Measurements from ENCODE around the gene TSHR. TPM values are rescaled to one million over a fixed set of nuclear protein-coding genes. Genes with fewer than 3 reads are reported as not detected.

The TSHR gene
- total RNA-seq, 2 experiments from 2014 or later: not detected

- Mint-ChIP-seq H3K27ac (no peak overlapping the region), H3K9me3 (peaks cover 17% of the 10 kb centered on the region), H3K36me3 (no peaks in the 10 kb centered on the region), H3K27me3 (peaks cover 5% of the 10 kb centered on the region), H3K4me3 (no peak overlapping the region), H3K4me1 (no peaks in the 10 kb centered on the region)
- DNase-seq: no peak
Measured at GRCh38 chr14:81055971-81056370, 100.5 kb downstream of the TSHR start.

- Mint-ChIP-seq H3K36me3 (no peaks in the 10 kb centered on the region), H3K27me3 (peaks cover 10% of the 10 kb centered on the region), H3K27ac (no peak overlapping the region), H3K4me3 (no peak overlapping the region), H3K4me1 (no peaks in the 10 kb centered on the region), H3K9me3 (no peaks in the 10 kb centered on the region)
- DNase-seq: no peak
Measured at GRCh38 chr14:81062380-81062779, 107.0 kb downstream of the TSHR start.

DNA sequence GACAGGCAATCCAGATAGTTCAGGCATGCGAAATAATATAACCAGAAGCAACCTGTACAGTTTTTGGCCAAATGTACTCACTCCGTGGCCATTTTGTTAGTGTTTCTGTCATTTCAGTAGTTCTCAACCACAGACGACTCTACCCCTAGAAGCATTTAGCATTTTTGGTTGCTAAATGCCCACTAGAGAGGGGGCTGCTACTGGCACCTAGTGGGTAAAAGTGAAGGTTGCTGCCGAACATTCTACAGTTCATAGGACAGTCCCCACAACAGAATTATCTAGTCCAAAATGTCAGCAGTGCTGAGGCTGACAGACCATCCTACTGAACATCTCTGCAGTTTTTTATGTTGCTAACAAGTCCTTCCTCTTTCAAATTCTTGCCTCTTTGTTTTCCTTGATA lies 107.4 kb downstream of the TSHR start:
- peak; percentile 13 for DNase-seq

GRCh38 chr14:81066672-81067071 lies 111.3 kb downstream of the TSHR start:
- H3K9me3 Mint-ChIP-seq: peaks cover 9% of the 10 kb centered on the region
- no peak overlapping the region for H3K4me3 Mint-ChIP-seq
- peaks cover 7% of the 10 kb centered on the region for H3K36me3 Mint-ChIP-seq
- no peak for DNase-seq
- no peaks in the 10 kb centered on the region for H3K4me1 Mint-ChIP-seq
- no peaks in the 10 kb centered on the region for H3K27me3 Mint-ChIP-seq
- H3K27ac Mint-ChIP-seq: no peak overlapping the region

More for the DNA sequence above, 107.4 kb downstream of the TSHR start:
- Mint-ChIP-seq H3K4me1 (no peaks in the 10 kb centered on the region), H3K27me3 (peaks cover 10% of the 10 kb centered on the region), H3K4me3 (no peak overlapping the region), H3K9me3 (no peaks in the 10 kb centered on the region), H3K36me3 (no peaks in the 10 kb centered on the region), H3K27ac (no peak overlapping the region)

DNA sequence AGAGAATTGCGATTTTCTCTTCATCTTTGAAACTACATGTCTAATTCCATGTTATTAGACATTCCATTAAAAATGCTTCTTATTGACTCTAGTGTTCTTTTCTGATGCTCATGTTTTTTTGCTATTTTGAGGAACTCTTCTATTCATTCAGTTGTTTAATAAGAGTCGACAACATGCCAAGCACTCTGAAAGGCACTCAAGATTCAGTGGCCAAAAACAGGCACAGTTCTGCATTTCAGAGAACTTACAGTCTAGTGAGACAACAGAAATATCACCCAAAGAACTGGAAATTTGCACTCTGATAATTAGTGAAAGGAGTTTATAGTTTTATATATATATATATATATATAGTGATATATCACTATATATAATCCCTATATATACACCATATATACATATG lies 111.7 kb downstream of the TSHR start:
- no peak overlapping the region for H3K27ac Mint-ChIP-seq
- peaks cover 9% of the 10 kb centered on the region for H3K9me3 Mint-ChIP-seq
- no peaks in the 10 kb centered on the region for H3K27me3 Mint-ChIP-seq
- DNase-seq: no peak
- H3K4me1 Mint-ChIP-seq: no peaks in the 10 kb centered on the region
- H3K4me3 Mint-ChIP-seq: no peak overlapping the region
- H3K36me3 Mint-ChIP-seq: peaks cover 7% of the 10 kb centered on the region

GRCh38 chr14:81068176-81068782 lies 112.9 kb downstream of the TSHR start:
- Mint-ChIP-seq H3K36me3 (peaks cover 7% of the 10 kb centered on the region), H3K27me3 (no peaks in the 10 kb centered on the region), H3K9me3 (peaks cover 10% of the 10 kb centered on the region), H3K4me3 (no peak overlapping the region), H3K4me1 (no peaks in the 10 kb centered on the region), H3K27ac (no peak overlapping the region)
- no peak for DNase-seq

GRCh38 chr14:81070511-81070910 lies 115.1 kb downstream of the TSHR start:
- H3K9me3 Mint-ChIP-seq: peaks cover 10% of the 10 kb centered on the region
- H3K4me3 Mint-ChIP-seq: no peak overlapping the region
- DNase-seq: no peak
- H3K4me1 Mint-ChIP-seq: no peaks in the 10 kb centered on the region
- peaks cover 7% of the 10 kb centered on the region for H3K36me3 Mint-ChIP-seq
- no peaks in the 10 kb centered on the region for H3K27me3 Mint-ChIP-seq
- H3K27ac Mint-ChIP-seq: no peak overlapping the region

- Mint-ChIP-seq H3K4me1 (no peaks in the 10 kb centered on the region), H3K9me3 (no peaks in the 10 kb centered on the region), H3K27ac (no peak overlapping the region), H3K4me3 (no peak overlapping the region), H3K27me3 (no peaks in the 10 kb centered on the region), H3K36me3 (no peaks in the 10 kb centered on the region)
- DNase-seq: no peak
Measured at GRCh38 chr14:81085596-81085995, 130.2 kb downstream of the TSHR start.

GRCh38 chr14:81087230-81087629 lies 131.8 kb downstream of the TSHR start:
- Mint-ChIP-seq H3K4me3 (no peak overlapping the region), H3K36me3 (no peaks in the 10 kb centered on the region), H3K4me1 (no peaks in the 10 kb centered on the region), H3K27ac (no peak overlapping the region), H3K27me3 (no peaks in the 10 kb centered on the region), H3K9me3 (no peaks in the 10 kb centered on the region)
- no peak for DNase-seq

DNA sequence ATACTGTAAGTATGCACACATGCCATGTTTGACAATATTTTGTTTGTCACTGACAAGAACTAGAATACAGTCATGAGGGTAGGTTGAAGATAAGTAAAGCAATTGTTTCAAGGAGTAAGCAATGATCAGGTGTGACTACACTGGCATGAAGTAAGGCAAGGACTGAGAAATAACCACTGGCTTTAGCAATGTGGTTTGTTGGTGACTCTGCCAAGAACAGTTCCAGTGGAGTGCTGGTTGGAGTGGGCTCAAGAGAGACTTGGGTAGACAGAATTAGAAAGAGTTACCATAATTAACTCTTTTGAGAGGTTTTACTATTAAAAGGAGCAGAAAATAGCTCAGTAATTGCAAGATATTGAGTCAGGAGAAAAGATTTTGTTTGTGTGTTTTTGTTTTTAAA lies 135.7 kb downstream of the TSHR start:
- no peaks in the 10 kb centered on the region for H3K4me1 Mint-ChIP-seq
- H3K4me3 Mint-ChIP-seq: no peak overlapping the region
- H3K36me3 Mint-ChIP-seq: no peaks in the 10 kb centered on the region
- DNase-seq: no peak
- H3K9me3 Mint-ChIP-seq: no peaks in the 10 kb centered on the region
- no peaks in the 10 kb centered on the region for H3K27me3 Mint-ChIP-seq
- no peak overlapping the region for H3K27ac Mint-ChIP-seq

DNA sequence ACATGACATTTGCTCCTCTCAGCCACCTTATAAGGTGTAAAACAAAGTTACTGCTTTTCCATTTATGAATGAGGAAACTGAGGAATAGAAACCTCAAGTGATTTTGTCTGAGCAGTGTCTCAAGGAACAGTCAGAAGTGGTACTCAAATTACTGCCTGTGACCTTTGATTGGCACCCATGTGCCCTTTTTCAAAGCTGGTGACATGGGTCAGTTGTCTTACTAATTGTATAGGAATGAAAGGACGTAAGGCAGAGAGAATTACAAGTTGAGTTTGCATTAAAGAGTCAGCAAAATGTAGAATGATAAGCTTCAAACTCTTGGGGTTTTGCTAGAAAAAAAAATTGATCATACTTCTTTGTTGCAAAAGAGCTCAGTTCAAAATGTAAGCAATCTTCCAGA lies 136.2 kb downstream of the TSHR start:
- H3K9me3 Mint-ChIP-seq: no peaks in the 10 kb centered on the region
- H3K4me3 Mint-ChIP-seq: no peak overlapping the region
- H3K27me3 Mint-ChIP-seq: no peaks in the 10 kb centered on the region
- H3K4me1 Mint-ChIP-seq: no peaks in the 10 kb centered on the region
- no peaks in the 10 kb centered on the region for H3K36me3 Mint-ChIP-seq
- no peak for DNase-seq
- H3K27ac Mint-ChIP-seq: no peak overlapping the region

DNA sequence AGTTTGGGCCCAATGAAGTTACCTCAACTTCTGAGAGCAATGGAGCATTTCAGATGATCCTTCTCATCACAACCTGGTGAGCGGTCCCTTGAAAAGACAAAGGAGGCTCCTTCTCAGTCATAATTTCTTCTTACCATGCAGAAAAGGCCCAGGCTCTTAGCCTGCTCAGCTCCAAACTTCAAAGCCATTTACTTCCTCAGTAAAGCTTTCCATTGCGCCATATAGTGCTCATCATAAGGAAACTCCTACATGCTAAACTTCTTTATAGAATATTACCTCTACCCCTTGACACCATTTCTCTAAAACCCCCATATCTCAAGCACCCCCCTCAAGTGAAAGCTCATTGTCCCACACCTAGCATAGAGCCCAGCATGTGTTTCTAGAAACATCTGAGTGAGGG lies 138.2 kb downstream of the TSHR start:
- Mint-ChIP-seq H3K4me1 (no peaks in the 10 kb centered on the region), H3K4me3 (no peak overlapping the region), H3K27ac (no peak overlapping the region), H3K27me3 (no peaks in the 10 kb centered on the region), H3K9me3 (no peaks in the 10 kb centered on the region), H3K36me3 (no peaks in the 10 kb centered on the region)
- DNase-seq: no peak

- H3K36me3 Mint-ChIP-seq: no peaks in the 10 kb centered on the region
Measured at GRCh38 chr14:81095539-81095938, 140.1 kb downstream of the TSHR start.

GRCh38 chr14:81096656-81097055 lies 141.2 kb downstream of the TSHR start:
- Mint-ChIP-seq H3K4me1 (no peaks in the 10 kb centered on the region), H3K27ac (no peak overlapping the region), H3K9me3 (no peaks in the 10 kb centered on the region), H3K27me3 (no peaks in the 10 kb centered on the region), H3K4me3 (no peak overlapping the region), H3K36me3 (no peaks in the 10 kb centered on the region)
- DNase-seq: no peak

More at GRCh38 chr14:81095539-81095938, 140.1 kb downstream of the TSHR start:
- no peaks in the 10 kb centered on the region for H3K4me1 Mint-ChIP-seq
- H3K9me3 Mint-ChIP-seq: no peaks in the 10 kb centered on the region
- H3K27ac Mint-ChIP-seq: no peak overlapping the region
- no peaks in the 10 kb centered on the region for H3K27me3 Mint-ChIP-seq
- no peak overlapping the region for H3K4me3 Mint-ChIP-seq
- no peak for DNase-seq

DNA sequence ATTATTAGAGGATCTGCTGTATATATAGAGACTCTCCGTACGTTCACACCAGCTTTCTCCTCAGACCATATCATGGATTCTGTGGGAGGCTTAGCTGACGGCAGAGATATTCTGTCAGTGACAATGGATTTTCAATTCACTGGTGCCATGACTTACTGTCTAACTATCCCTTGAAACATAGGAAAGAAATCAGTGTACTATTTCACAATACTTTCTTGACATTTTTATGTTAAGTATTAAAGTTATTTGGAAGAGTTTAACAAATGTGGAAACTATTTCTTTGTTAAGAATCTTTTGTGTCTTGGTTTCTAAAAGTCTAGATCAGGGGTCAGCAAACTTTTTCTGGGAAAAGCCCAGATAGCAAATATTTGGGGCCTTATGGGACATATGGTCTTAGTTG lies 146.8 kb downstream of the TSHR start:
- H3K27me3 Mint-ChIP-seq: no peaks in the 10 kb centered on the region
- no peak overlapping the region for H3K27ac Mint-ChIP-seq
- no peak overlapping the region for H3K4me3 Mint-ChIP-seq
- no peak for DNase-seq
- H3K4me1 Mint-ChIP-seq: no peaks in the 10 kb centered on the region
- no peaks in the 10 kb centered on the region for H3K9me3 Mint-ChIP-seq
- H3K36me3 Mint-ChIP-seq: no peaks in the 10 kb centered on the region

DNA sequence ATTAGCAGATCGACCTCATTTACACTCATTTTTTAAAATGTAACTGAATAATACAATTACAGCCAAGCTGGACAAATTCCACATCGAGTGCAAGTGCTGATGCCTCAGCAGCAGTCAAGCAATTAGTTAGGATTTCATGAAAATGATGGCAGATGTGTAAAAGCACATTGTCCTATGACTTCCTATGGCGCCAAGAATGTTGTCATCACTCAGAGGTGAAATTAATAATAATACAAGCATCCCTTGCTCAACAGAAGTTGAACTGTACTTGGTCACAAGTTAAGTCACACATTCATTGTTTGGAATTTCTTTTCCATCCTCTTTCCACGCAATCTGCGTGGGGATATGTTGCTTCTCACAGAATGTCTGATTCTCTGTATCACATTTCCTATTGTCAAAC lies 148.0 kb downstream of the TSHR start:
- Mint-ChIP-seq H3K4me1 (no peaks in the 10 kb centered on the region), H3K9me3 (no peaks in the 10 kb centered on the region), H3K27ac (no peak overlapping the region), H3K27me3 (no peaks in the 10 kb centered on the region), H3K36me3 (no peaks in the 10 kb centered on the region), H3K4me3 (no peak overlapping the region)
- no peak for DNase-seq
